Fibroblast of upper back skin (primary cell): ENCODE measurements around the gene RGS9.
"Not testable (repeated sequence)": the region's sequence is repeated elsewhere in the genome, so short reads cannot be mapped to it uniquely, and the experiment has no call there.

Experiments
- DNase-seq: peaks from one replicate; pipeline ENCODE4 v3.0.0-alpha.2; 2013

RGS9 gene

DNA sequence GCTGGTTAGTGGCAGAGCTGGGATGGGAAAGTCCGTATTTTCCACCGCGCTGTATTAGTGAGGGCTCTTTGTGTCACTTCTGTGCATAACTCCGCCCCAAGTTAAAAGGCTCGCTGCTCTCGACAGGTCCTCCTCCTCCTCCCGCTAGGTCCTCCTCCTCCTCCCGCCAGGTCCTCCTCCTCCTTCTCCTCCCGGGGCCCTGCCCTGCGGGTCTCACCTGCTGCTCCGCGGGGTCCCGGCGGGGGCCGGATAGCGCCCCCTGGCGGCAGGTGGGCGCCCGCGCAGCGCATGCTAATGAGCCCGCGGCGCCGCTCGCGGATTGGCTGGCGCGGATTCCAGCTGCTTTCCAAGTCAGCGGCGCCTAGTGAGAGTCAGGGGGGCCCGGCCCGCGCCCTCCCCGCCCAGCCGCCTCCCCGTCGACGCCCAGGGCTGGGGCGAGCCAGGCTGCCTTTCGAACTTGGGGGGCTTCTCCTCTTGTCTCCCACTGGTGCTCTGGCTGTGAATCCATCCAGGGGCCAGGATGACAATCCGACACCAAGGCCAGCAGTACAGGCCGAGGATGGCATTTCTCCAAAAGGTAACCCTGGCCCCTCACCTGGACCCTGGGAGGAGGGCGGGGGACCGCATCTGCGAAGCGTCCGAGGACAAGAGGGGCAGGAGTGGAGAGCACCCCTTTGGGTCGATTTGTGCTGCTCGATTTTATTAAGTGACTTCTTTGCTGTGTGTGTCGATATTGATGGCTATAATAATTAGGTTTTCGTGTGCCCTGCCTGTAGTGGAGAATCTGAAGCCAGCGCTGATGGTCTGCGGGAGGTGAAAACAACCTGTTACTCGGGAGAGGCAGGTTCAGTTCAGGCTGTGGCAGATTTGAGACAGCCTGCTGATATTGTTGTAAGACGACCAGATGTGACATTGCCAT, at the start of gene RGS9:
Gene RGS9 (plus strand): TSS at position 350 of the 919 bp plus-strand sequence. CDS start 171 bp downstream, at position 521.
- peak; percentile 57 for DNase-seq

DNA sequence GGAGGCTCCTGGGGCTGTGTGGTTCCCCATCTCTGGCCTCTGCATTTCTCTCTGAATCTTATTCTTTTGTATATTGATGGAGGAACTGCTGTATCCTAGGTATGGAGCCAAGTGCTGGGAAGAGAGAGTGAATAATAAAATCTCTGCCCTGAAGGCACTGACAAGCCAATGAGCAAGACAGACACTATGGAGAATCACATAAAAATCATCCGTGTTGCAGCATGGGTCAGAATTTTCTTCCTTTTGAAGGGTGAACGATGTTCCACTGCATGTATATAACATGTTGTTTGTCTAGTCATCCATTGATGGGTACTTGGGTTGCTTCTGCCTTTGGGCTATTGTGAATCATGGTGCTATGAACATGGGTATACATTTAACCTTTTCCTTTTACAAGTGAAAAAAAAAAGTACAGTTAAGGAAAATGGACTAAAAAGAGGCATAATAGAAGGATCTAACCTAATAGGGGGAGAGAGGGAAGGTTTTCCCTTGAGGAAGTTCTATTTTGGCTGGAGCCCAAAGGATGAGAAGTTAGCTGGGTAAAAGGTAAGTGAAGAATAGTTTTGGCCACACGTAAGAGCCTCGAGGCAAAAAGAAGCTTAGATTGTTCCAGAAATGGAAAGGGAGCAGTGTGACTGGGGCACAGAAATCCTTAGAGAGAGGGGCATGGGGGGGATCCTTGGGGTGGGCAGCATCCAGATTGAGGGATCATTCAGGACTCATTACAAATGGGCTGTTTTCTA, 48.4 kb upstream of the RGS9 start:
- no peak for DNase-seq

DNA sequence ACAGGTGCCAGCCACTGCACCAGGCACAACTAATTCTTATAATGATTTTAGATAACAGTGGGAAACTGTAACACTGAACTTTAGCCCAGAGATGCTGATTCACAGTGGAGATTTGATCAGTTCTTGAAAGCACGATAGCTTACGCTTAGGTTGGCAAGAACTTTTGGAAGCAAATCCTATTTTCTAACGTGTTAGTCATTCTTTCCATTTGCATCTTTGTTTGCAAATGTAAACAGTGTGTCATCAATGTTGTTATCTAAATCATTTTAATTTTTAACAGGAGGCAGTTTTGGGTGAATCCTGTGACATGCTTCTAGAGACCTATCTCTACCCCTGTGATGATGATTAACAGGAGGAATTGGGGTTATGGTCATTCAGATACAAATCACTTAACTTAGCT, 44.9 kb upstream of the RGS9 start:
- no peak for DNase-seq

DNA sequence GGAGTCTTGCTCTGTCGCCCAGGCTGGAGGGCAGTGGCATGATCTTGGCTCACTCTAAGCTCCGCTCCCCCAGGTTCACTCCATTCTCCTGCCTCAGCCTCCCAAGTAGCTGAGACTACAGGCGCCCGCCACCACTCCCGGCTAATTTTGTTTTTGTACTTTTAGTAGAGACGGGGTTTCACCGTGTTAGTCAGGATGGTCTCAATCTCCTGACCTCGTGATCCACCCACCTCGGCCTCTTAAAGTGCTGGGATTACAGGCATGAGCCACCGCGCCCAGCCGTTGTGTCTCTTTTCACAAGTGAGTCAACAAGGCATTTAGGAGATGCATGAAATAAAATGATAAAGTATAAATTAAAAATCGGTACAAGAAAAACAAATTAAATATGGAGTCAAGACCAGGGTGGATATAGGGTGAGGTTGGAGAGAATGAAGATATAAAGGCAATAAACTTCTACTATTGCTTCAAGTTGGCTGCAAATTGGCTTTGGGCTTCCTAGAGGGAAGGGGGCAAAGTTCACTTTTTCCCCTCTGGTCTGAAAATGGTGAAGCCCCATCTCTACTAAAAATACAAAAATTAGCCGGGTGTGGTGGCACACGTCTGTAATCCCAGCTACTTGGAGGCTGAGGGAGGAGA, 44.3 kb upstream of the RGS9 start:
- not testable (repeated sequence) for DNase-seq

DNA sequence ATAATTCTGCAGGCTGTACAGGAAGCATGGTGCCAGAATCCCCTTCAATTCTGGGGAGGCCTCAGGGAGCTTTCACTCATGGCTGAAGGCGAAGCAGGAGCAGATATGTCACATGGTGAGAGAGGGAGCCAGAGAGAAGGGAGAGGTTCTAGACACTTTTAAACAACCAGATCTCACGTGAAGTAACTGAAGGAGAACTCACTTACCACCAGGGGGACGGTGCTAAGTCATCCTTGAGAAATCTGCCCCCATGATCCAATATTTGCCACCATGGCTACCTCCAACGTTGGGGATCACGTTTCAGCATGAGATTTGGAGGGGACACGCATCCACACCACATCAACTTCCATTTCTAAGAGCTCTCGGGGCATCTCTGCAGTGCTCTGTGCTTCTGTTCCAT, 43.2 kb upstream of the RGS9 start:
- no peak for DNase-seq

DNA sequence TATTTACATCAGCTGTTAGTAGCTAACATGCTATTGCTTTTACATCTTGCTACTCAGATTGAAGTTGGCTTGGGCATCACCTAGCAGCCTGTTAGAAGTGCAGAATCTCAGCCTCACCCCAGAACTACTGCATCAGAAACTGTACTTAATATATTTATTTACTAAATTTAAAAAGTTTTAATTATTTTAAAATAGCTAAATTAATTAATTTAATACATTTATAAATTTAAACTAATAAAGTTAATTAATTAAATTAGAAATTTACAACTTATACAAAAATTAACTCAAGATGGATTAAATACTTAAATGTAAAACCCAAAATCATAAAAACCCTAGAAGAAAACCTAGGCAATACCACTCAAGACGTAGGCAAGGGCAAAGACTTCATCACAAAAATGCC, 41.7 kb upstream of the RGS9 start:
- DNase-seq = no peak

DNA sequence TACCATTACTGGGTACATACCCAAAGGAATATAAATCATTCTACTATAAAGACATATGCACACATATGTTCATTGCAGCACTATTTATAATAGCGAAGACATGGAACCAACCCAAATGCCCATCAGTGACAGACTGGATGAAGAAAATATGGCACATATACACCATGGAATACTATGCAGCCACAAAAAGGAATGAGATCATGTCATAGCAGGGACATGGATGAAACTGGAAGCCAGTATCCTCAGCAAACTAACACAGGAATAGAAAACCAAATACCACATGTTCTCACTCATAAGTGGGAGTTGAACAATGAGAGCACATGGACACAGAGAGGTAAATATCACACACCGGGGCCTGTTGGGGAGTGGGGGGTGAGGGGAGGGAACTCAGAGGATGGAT, 40.8 kb upstream of the RGS9 start:
- not testable (repeated sequence) for DNase-seq

DNA sequence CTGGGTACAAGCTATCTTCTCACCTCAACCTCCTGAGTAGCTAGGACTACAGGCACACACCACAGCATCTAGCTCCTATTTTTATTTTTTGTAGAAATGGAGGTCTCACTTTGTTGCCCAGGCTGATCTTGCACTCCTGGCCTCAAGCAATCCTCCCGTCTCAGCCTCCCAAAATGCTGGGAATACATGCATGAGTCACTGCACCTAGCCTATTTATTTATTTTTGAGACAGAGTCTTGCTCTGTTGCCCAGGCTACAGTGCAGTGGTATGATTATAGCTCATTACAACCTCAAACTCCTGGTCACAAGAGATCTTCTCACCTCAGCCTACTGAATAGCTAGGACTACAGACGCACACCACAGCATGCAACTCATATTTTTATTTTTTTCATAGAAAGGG, 40.1 kb upstream of the RGS9 start:
- no peak for DNase-seq

DNA sequence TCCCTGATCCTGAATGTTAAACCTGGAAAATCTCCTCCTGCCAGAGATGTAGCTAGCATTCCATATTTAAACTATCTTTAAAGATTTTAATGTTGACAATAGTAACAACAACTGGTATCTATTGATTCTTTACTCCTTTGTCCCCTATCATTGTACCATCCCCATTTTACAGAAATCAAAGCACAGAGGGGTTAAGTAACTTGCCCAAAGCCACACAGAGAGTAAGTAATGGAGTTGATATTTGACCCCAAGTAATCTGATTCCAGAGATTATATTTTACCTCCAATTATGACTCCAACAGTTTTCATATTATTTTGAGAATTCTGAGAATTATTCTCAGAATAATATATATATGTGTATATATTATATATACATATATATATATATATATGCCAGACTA, 37.7 kb upstream of the RGS9 start:
- DNase-seq = no peak

DNA sequence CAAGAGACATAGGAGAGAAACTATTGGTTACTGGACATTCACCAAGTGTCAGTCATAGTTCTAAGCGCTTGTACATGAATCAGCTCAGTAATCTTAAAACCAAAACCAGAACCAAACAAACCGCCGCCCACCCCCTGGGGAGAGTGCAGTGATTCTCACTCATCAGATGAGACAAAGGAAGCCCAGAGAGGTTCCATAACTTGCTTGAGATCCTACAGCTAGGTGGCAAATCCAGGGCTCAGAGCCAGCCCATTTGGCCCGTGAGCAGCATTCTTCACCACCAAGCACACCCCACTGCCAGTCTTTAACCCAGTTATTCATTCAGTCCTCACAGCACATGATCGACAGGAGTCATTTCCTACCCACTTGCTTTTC, 37.2 kb upstream of the RGS9 start:
- DNase-seq = peak; percentile 84

DNA sequence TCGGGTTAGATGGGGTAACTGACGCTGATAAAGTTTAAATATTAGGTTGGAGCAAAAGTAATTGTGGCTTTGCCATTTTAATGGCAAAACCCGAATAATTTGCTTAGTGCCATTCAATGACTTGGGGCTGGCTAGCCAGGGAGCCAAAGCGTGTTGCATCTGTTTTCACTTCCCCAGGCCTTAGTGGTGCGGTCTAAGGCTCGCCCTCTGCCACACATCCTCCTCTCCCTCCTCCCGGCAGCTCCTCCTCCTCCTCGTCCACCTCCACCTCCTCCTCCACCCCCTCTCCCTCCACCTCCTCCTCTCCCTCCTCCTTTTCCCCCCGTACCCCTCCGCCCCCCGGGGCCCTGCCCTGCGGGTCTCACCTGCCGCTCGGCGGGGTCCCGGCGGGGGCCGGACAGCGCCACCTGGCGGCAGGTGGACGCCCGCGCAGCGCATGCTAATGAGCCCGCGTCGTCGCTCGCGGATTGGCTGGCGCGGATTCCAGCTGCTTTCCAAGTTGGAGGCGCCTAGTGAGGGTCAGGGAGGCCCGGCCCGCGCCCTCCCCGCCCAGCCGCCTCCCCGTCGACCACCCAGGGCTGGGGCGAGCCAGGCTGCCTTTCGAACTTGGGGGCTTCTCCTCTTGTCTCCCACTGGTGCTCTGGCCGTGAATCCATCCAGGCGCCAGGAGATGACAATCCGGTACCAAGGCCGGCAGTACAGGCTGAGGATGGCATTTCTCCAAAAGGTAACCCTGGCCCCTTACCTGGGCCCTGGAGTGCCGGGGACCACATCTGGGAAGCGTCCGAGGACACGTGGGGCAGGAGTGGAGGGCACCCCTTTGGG, 36.6 kb upstream of the RGS9 start:
- DNase-seq = peak; percentile 60

DNA sequence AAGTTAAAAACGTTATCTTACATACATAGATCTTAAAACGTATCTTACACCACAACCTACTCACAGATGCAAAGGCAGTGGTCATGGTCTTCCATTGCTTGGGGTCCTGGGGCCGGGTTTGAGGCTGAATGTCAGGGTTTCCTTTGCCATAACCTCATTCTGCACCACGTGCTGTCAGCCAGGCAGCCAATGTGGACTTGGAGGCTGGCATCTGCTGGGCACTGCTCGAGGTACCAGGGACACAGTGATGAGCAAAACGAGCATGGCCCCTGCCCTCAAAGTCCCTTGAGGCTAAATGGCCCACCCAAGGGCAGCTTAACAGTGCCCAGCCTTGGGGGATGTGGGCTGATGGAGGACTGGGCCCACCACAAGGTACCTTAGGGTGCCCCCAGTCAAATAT, 35.8 kb upstream of the RGS9 start:
- no peak for DNase-seq

DNA sequence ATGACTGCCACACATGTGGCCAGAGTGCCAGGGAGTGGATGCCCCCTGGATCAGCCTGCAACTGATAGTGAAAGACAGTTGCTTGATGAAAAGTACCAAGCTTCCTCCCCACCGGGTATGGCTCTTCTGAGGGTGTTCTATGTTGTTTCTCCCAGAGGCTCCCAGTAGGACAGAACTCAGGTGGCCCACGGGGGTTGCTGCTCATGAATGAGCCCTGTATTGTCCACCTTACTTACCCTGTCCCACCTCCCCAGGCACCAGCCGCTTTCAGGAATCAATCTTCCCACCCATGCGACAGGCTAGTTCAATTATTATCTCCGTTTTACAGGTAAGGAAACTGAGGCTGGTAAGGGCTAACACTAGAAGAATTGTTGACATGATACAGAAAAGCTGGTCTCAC, 34.9 kb upstream of the RGS9 start:
- DNase-seq = no peak

DNA sequence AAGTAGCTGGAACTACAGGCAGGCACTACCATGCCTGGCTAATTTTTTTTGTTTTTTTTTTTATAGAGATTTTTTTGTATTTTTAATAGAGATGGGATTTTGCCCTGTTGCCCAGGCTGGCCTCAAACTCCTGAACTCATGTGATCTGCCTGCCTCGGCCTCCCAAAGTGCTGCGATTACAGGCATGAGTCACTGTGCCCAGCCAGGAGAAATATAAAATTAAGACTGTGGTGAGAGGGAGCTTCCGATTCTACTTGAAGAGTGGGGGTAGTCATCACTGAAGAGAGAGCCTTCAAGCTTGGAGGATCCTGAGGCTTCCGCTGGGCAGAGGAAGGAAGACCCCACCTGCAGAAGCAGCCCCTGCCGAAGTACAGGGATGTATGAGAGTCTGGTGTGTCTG, 34.4 kb upstream of the RGS9 start:
- DNase-seq = peak; percentile 20

DNA sequence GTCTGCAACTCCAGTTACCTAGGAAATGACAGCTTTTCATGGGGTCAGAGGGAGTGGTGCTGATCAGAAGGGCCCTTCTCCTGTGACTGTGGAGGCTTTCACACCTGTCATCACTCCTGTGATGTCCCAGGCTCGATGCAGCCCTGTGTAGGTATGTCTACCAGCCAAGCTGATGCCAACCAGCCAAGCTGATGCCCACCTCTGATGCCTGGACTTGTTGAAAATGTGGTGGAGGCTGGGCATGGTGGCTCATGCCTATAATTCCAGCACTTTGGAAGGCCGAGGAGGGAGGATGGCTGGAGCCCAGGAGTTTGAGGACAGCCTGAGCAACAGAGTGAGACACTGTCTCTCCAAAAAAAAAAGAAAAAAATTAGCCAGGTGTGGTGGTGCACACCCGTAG, 33.7 kb upstream of the RGS9 start:
- no peak for DNase-seq

DNA sequence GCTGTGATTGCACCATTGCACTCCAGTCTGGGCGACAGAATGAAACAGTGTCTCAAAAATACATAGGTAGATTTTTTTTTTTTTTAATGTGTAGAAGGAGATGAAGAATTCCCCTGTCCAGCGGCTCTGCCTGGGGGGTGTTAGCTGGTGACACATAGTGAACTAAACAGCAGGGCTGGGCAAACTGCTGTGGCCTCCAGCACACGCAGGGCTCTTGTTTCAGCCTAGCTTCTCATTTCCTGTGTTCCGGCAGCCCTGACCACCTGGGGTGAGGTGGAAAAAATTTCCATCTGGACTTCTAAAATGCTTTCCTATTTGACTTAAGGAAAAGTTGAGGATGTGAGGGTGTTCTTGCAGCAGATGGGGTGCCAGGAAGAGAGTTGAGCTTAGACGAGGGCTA, 33.3 kb upstream of the RGS9 start:
- DNase-seq = peak; percentile 30

DNA sequence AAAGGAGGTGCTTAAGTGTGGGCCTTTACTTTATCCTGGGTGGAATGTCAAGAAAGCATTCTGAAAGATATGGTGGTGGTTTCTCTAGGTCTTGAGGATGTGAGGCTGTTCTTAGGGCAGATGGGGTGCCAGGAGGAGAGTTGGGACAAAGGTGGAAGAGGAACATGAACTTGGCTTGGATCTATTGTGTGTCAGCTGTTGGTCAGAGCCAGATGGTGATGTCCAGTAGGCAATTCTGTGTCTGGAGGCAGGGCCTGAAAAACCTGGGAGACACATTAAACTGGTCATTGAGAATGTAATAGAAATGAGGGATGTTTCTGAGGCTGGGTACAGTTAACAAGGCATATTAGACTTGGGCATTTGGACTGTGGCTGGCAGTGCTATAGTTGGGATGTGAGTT, 32.6 kb upstream of the RGS9 start:
- no peak for DNase-seq

DNA sequence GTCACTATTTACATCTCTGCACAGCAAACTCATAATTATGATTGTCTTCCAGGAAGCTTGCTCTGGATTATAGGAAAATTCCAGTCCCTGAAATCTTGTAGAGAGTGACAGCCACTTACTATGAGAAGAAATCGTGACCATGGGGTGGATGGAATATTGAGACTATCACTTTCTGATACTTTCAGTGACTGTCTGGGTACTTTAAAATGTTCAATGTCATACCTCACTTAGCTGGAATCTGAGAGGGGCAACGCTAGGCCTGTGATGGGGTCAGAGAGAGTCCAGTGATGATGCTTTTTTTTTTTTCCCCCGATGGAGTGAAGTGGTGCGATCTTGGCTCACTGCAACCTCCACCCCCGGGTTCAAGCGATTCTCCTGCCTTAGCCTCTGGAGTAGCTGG, 32.2 kb upstream of the RGS9 start:
- no peak for DNase-seq

DNA sequence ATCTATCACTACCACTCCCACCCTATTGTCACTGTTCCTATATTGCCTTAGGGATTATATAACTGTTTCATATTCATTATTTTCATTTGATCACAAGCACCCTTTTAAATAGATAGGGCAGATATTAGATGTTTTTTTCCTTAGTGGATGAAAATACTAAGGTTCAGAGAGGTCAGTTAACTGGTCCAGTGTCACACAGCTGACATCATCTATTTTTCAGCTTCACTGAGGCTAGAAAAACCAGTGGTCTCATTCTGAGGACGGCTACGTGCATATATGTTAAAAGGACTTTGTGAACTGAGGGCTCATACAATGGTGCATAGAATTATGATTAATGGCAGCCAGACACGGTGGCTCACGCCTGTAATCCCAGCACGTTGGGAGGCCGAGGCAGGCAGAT, 29.0 kb upstream of the RGS9 start:
- DNase-seq = no peak

DNA sequence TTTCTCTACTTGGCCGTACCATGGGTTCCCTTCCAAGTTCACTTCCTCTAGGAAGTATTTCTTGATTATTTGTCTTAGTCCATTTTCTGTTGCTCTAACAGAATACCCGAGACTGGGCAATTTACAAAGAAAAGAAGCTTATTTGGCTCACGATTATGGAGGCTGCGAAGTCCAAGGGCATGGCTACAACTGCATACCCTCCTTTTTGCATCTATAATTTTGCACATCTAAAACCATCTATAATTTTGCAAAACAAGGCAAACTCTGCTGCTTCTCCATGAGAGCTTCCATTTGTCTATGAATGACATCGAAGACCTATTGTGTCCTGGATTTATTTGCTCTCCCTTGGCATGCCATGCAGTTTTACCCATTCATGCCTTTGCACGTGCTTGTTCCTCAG, 27.6 kb upstream of the RGS9 start:
- no peak for DNase-seq

DNA sequence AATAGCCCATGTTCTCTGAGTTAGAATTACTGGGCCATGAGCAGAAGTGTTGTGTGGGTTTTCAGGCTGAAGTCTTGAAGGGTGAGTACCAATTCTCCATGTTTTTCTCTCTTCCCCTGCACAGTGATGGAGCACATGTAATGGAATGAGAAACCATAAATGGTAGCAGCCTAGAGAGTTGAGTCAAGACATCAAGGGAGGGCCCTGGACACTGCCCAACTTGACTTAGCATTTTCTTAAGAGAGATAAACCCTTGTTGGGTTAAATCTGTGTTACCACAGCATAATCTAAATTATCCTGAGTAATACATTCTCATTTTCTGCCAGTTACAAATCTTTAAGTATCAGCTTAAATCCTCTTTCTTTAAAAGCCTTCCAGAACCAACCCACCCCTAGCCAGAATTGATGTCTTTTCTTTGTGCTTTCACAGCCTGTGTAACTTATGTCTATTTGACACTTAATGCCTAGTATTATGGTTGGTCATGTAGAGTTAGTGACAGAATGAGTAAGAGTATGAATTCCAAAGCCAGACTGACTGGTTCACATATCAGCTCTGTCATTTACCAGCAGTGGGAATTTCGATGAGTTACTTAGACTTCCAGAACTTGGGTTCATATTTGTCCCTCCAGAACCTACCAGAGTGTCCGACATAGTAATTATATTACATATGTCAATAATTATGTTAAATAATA, 27.0 kb upstream of the RGS9 start:
- peak; percentile 67 for DNase-seq

DNA sequence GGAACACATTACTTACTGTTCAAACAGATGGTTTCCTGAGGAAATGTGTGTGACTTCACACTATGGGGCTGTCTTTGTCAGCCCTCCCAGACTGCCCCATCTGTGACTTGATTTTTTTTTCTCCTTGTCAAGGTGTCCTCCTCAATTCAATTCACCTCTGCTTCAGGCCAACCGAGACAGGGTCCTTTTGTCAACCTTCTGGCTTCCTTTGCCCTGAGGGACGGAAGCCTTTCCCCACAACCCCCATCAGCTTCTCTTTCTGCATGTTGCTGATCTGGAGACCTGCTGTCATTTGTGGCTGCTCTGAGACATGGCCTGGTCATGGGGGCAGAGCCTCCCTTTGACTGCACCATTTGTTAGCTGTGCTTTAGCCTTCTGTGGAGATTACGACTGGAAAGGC, 21.3 kb upstream of the RGS9 start:
- no peak for DNase-seq
